OCI-LY1 (cell line): ENCODE data around the gene PCGF3.

ENCODE experiments used
- CTCF ChIP-seq: fragments of 200-600 bp; sonication (generic), shearing (Covaris generic); IDR thresholded peaks from 2 replicates; pipeline ENCODE4 v1.5.1; 2017; ENCODE audit warnings: mild to moderate bottlenecking, antibody characterized with exemption, low read length, moderate library complexity, mixed read lengths
- EZH2 ChIP-seq: fragments of 200-600 bp; sonication (generic), shearing (Covaris generic); IDR thresholded peaks from 2 replicates; pipeline ENCODE4 v1.8.0; 2017; ENCODE audit warnings: borderline replicate concordance, mixed run types, mild to moderate bottlenecking, antibody characterized with exemption, low read length, moderate library complexity, mixed read lengths

GRCh38 chr4:683247-683897 lies 22.3 kb upstream of the PCGF3 start:
- TF ChIP-seq CTCF (no peak), EZH2 (no peak)
